NCI-H2107 treated with DMSO at 0.1 percent for 48 hours (cell line): ENCODE measurements around the gene STX2.
A peak's percentile ranks its signal among the peaks of the same experiment; 100 is the strongest.

ENCODE experiments used
- DNase-seq: peaks from one replicate; lab custom pipeline; 2025; ENCODE audit not compliant: unreplicated experiment; lab: John Stamatoyannopoulos, UW

Gene STX2

GRCh38 chr12:130831876-130832405 lies 7.1 kb downstream of the STX2 start:
- DNase-seq: no peak

- DNase-seq: no peak
These were observed 7.8 kb downstream of the STX2 start for GRCh38 chr12:130831246-130831645.

- peak; percentile 66 for DNase-seq
These were observed 8.9 kb downstream of the STX2 start for GRCh38 chr12:130830246-130830551.

- no peak for DNase-seq
These were observed 9.4 kb downstream of the STX2 start for GRCh38 chr12:130829391-130830245.

GRCh38 chr12:130828895-130829294 lies 10.2 kb downstream of the STX2 start:
- no peak for DNase-seq

GRCh38 chr12:130827432-130827831 lies 11.6 kb downstream of the STX2 start:
- no peak for DNase-seq

GRCh38 chr12:130826151-130826801 lies 12.8 kb downstream of the STX2 start:
- no peak for DNase-seq

- no peak for DNase-seq
These were observed 13.3 kb downstream of the STX2 start for GRCh38 chr12:130825771-130826150.

GRCh38 chr12:130819681-130820080 lies 19.4 kb downstream of the STX2 start:
- no peak for DNase-seq

GRCh38 chr12:130818635-130819576 lies 20.1 kb downstream of the STX2 start:
- no peak for DNase-seq

GRCh38 chr12:130818272-130818634 lies 20.8 kb downstream of the STX2 start:
- no peak for DNase-seq

GRCh38 chr12:130817804-130818203 lies 21.2 kb downstream of the STX2 start:
- no peak for DNase-seq

GRCh38 chr12:130816097-130816496 lies 23.0 kb downstream of the STX2 start:
- DNase-seq: peak; percentile 43

- DNase-seq: peak; percentile 45
These were observed 23.9 kb downstream of the STX2 start for GRCh38 chr12:130815028-130815741.

- no peak for DNase-seq
These were observed 25.1 kb downstream of the STX2 start for GRCh38 chr12:130813949-130814348.

- DNase-seq: no peak
These were observed 25.6 kb downstream of the STX2 start for GRCh38 chr12:130813436-130813835.

GRCh38 chr12:130809791-130810190 lies 29.3 kb downstream of the STX2 start:
- DNase-seq: no peak

GRCh38 chr12:130807309-130807708 lies 31.7 kb downstream of the STX2 start:
- DNase-seq: no peak

- DNase-seq: no peak
These were observed 32.5 kb downstream of the STX2 start for GRCh38 chr12:130806574-130806973.

GRCh38 chr12:130805635-130806034 lies 33.4 kb downstream of the STX2 start:
- no peak for DNase-seq

- no peak for DNase-seq
These were observed 34.8 kb downstream of the STX2 start for GRCh38 chr12:130804216-130804615.
